Cardiac fibroblast (primary cell): Measurements from ENCODE around the gene PTPRU.

Experiments used
- DNase-seq, 2 donors: peaks; one replicate each; pipeline versions ENCODE4 v3.0.0 to v3.0.0-alpha.2; 2010; ENCODE audit warnings: low read depth in 2 of 2
- H3K4me3 ChIP-seq, 2 donors: replicated peaks in 1 of 2; 1 replicate in 1 of 2; 2 replicates in 1 of 2; pipeline ENCODE4 v1.5.1; 2011; ENCODE audit warnings: low read depth in 2 of 2, low read length in 2 of 2, mild to moderate bottlenecking in 2 of 2, moderate library complexity in 1 of 2
- TF ChIP-seq, protein P1 (sequence below): IDR thresholded peaks from one replicate; pipeline ENCODE4 v1.5.1; 2011; ENCODE audit warnings: low read depth, mild to moderate bottlenecking, low read length, inconsistent platforms

The PTPRU gene

DNA sequence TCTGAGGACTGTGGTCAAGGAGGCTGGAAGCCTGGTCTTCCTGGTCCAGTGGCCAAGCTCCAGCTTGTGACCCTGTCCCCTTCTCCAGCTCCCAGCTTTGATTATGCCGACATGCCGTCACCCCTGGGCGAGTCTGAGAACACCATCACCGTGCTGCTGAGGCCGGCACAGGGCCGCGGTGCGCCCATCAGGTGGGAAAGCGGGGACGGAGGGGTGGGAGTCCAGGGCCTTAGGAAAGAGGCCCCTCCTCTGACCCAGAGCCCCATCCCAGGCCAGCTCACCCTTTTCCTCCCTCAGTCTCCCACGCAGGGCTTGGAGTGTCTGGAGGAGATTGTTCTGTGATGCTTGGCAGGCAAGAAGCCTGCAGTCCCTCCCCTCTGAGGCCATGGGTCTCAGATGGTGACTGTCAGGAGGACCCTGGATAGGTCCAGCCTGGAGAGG, 43.6 kb downstream of the PTPRU start:
- no peak overlapping the region for H3K4me3 ChIP-seq
- no peak for DNase-seq
- TF ChIP-seq, protein P1, sequence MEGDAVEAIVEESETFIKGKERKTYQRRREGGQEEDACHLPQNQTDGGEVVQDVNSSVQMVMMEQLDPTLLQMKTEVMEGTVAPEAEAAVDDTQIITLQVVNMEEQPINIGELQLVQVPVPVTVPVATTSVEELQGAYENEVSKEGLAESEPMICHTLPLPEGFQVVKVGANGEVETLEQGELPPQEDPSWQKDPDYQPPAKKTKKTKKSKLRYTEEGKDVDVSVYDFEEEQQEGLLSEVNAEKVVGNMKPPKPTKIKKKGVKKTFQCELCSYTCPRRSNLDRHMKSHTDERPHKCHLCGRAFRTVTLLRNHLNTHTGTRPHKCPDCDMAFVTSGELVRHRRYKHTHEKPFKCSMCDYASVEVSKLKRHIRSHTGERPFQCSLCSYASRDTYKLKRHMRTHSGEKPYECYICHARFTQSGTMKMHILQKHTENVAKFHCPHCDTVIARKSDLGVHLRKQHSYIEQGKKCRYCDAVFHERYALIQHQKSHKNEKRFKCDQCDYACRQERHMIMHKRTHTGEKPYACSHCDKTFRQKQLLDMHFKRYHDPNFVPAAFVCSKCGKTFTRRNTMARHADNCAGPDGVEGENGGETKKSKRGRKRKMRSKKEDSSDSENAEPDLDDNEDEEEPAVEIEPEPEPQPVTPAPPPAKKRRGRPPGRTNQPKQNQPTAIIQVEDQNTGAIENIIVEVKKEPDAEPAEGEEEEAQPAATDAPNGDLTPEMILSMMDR: no peak

- DNase-seq: peak; percentile 29 to 33
- H3K4me3 ChIP-seq: no peak overlapping the region
- TF ChIP-seq, protein P1: no peak
Measured at GRCh38 chr1:29280409-29281131, 44.2 kb downstream of the PTPRU start.

- no peak for DNase-seq
- no peak overlapping the region for H3K4me3 ChIP-seq
- TF ChIP-seq, protein P1: no peak
Measured at GRCh38 chr1:29281571-29281970, 45.2 kb downstream of the PTPRU start.

GRCh38 chr1:29282135-29282923, 46.0 kb downstream of the PTPRU start:
- H3K4me3 ChIP-seq: no peak overlapping the region
- no peak for DNase-seq
- TF ChIP-seq, protein P1: no peak

GRCh38 chr1:29282924-29283803, 46.8 kb downstream of the PTPRU start:
- TF ChIP-seq, protein P1: no peak
- H3K4me3 ChIP-seq: no peak overlapping the region
- DNase-seq: peak; percentile 21 to 73

GRCh38 chr1:29283804-29284195, 47.5 kb downstream of the PTPRU start:
- TF ChIP-seq, protein P1: no peak
- H3K4me3 ChIP-seq: no peak overlapping the region
- no peak for DNase-seq
